ENCODE data around the gene PHETA2. TPM values are rescaled to one million over a fixed set of nuclear protein-coding genes. Genes with fewer than 3 reads are reported as not detected.

The PHETA2 gene
- total RNA-seq (2021): 4.5 TPM in 2 replicates
- percentile 54 among the genes with signal in this experiment for Bru-seq, nascent RNA
- BruChase-seq, experiment 1, labeled RNA remaining after a 2-hour chase: percentile 50 among the genes with signal in this experiment
- BruChase-seq, experiment 2, labeled RNA remaining after a 6-hour chase: percentile 40 among the genes with signal in this experiment
- long read RNA-seq, transcript PHETA2-201 (3 exons, 2,335 nt): major isoform, 5 of 10 reads
- long read RNA-seq, partial matches to known transcripts: 1 of 10 reads
- long read RNA-seq, other reads (novel, unspliced or antisense): 4 of 10 reads

- Histone ChIP-seq H3K79me2 (ENCODE audit: low read depth) (no peaks in the 10 kb centered on the region), H3K9me2 (ENCODE audit: insufficient read depth) (no peaks in the 10 kb centered on the region), H3K36me3 (ENCODE audit: low read depth) (no peaks in the 10 kb centered on the region), H3K4me3 (no peak within 1 kb of the TSS), H3F3A (ENCODE audit: insufficient read depth, low read depth) (peaks cover 14% of the 10 kb centered on the region; the same call in 1 of the 2 replicates), H3K9me3 (ENCODE audit: insufficient read depth, low read depth) (no peaks in the 10 kb centered on the region; the same call in 1 of the 2 replicates), H3K27me3 (ENCODE audit: insufficient read depth, low read depth) (no peaks in the 10 kb centered on the region), H4K20me1 (ENCODE audit: insufficient read depth) (no peaks in the 10 kb centered on the region), H3K4me1 (replicated peaks; ENCODE audit: insufficient read depth) (peaks cover 24% of the 10 kb centered on the region), H3K27ac (no peak within 1 kb of the TSS), H2AFZ (no peak within 1 kb of the TSS), H3K4me2 (no peak within 1 kb of the TSS)
- peak in 1 of 2 experiments; percentile 29 for DNase-seq
- TF ChIP-seq CTCF (conservative IDR thresholded peaks at IDR 0.05) (no peak), EZH2 (IDR thresholded peaks at IDR 0.05; ENCODE audit: low read depth) (no peak)
- ChIA-PET CTCF (no interaction called here), POLR2A (ENCODE audit: unreplicated experiment) (no interaction called here)
- no TSS peak for BruUV-seq (replicated peaks)
- intact Hi-C loops (cut with micrococcal nuclease; ENCODE audit: unreplicated experiment): loop anchor here (10.0 kb wide), 1 partner anchor 129 kb away; the partner anchor contains the start of gene CENPM
These were observed at the start of gene PHETA2 for GRCh38 chr22:42074132-42074811. Gene PHETA2 (plus strand): TSS chr22:42074248. CDS start chr22:42077294, 3,046 bp downstream.

- TF ChIP-seq EZH2 (IDR thresholded peaks at IDR 0.05; ENCODE audit: low read depth) (no peak), CTCF (conservative IDR thresholded peaks at IDR 0.05) (no peak)
- no TSS peak for BruUV-seq (replicated peaks)
- Histone ChIP-seq H4K20me1 (ENCODE audit: insufficient read depth) (no peaks in the 10 kb centered on the region), H3K4me3 (no peak overlapping the region), H3K4me1 (replicated peaks; ENCODE audit: insufficient read depth) (peaks cover 19% of the 10 kb centered on the region), H3F3A (ENCODE audit: insufficient read depth, low read depth) (peaks cover 5% of the 10 kb centered on the region; the same call in 1 of the 2 replicates), H3K4me2 (no peak overlapping the region), H2AFZ (no peak overlapping the region), H3K27me3 (ENCODE audit: insufficient read depth, low read depth) (no peaks in the 10 kb centered on the region), H3K79me2 (ENCODE audit: low read depth) (no peaks in the 10 kb centered on the region), H3K9me2 (ENCODE audit: insufficient read depth) (no peaks in the 10 kb centered on the region), H3K36me3 (ENCODE audit: low read depth) (no peaks in the 10 kb centered on the region), H3K9me3 (ENCODE audit: insufficient read depth, low read depth) (no peaks in the 10 kb centered on the region), H3K27ac (no peak overlapping the region)
- DNase-seq: no peak
- CTCF ChIA-PET: no interaction called here
- intact Hi-C loops (cut with micrococcal nuclease; ENCODE audit: unreplicated experiment): no loop called here
- POLR2A ChIA-PET (ENCODE audit: unreplicated experiment): interaction anchor here (0.6 to 0.7 kb wide), 2 partner anchors 30 to 190 kb away, joined by 3 to 6 read pairs; no protein-coding TSS in a partner anchor
These were observed 48.6 kb upstream of the PHETA2 start for GRCh38 chr22:42025421-42025820.

- Histone ChIP-seq H3K4me1 (replicated peaks; ENCODE audit: insufficient read depth) (peaks cover 14% of the 10 kb centered on the region), H3F3A (ENCODE audit: insufficient read depth, low read depth) (peaks cover 5% of the 10 kb centered on the region; the same call in 1 of the 2 replicates), H3K79me2 (ENCODE audit: low read depth) (no peaks in the 10 kb centered on the region), H3K4me2 (no peak overlapping the region), H3K36me3 (ENCODE audit: low read depth) (no peaks in the 10 kb centered on the region), H3K9me2 (ENCODE audit: insufficient read depth) (no peaks in the 10 kb centered on the region), H3K27ac (no peak overlapping the region), H3K27me3 (ENCODE audit: insufficient read depth, low read depth) (no peaks in the 10 kb centered on the region), H4K20me1 (ENCODE audit: insufficient read depth) (no peaks in the 10 kb centered on the region), H2AFZ (no peak overlapping the region), H3K9me3 (ENCODE audit: insufficient read depth, low read depth) (no peaks in the 10 kb centered on the region), H3K4me3 (no peak overlapping the region)
- DNase-seq: no peak
- ChIA-PET POLR2A (ENCODE audit: unreplicated experiment) (no interaction called here), CTCF (no interaction called here)
- intact Hi-C loops (cut with micrococcal nuclease; ENCODE audit: unreplicated experiment): no loop called here
- no peak for TF ChIP-seq EZH2 (IDR thresholded peaks at IDR 0.05; ENCODE audit: low read depth)
- TF ChIP-seq CTCF (conservative IDR thresholded peaks at IDR 0.05): no peak
- no TSS peak for BruUV-seq (replicated peaks)
These were observed 47.3 kb upstream of the PHETA2 start for GRCh38 chr22:42026705-42027104.

Measured in PC-9 (cell line).